A549 (cell line): ENCODE results near the gene PMM2.

ENCODE experiments used
- CEBPB ChIP-seq, 2 experiments: fragments of >200 bp in 1 of 2; sonication (Bioruptor Twin) in 1 of 2; formaldehyde crosslinking in 1 of 2; IDR thresholded peaks; 2 replicates each; pipeline ENCODE4 v1.6.1; 2012 to 2016
- CHD2 ChIP-seq: fragments of 150-350 bp; IDR thresholded peaks from 2 replicates; pipeline ENCODE4 v1.6.1; 2014; ENCODE audit warnings: low read length; ENCODE audit not compliant: partially characterized antibody
- CHD4 ChIP-seq: fragments of 200-600 bp; sonication (generic); IDR thresholded peaks from 2 replicates; pipeline ENCODE4 v1.6.1; 2016; ENCODE audit warnings: antibody characterized with exemption, mild to moderate bottlenecking, borderline replicate concordance
- CTCF ChIP-seq: fragments of >200 bp; sonication (Bioruptor Twin); formaldehyde crosslinking; IDR thresholded peaks from 3 replicates; pipeline ENCODE4 v1.5.1; 2016
- E2F6 ChIP-seq: IDR thresholded peaks from 2 replicates; pipeline ENCODE4 v1.6.1; 2012; ENCODE audit warnings: low read depth, borderline replicate concordance
- EP300 ChIP-seq, 2 experiments: fragments of >200 bp; sonication (Bioruptor Twin); formaldehyde crosslinking; IDR thresholded peaks; 2 replicates in 1 of 2; 3 replicates in 1 of 2; pipeline ENCODE4 v1.6.1; 2016 to 2017
- ESRRA ChIP-seq: fragments of 150-350 bp; IDR thresholded peaks from 2 replicates; pipeline ENCODE4 v1.6.1; 2014; ENCODE audit warnings: mild to moderate bottlenecking, low read length, borderline replicate concordance
- JUN ChIP-seq, 2 experiments: fragments of >200 bp; sonication (Bioruptor Twin); formaldehyde crosslinking; IDR thresholded peaks; 2 replicates in 1 of 2; 3 replicates in 1 of 2; pipeline ENCODE4 v1.6.1; 2016 to 2017
- JUNB ChIP-seq: fragments of >200 bp; sonication (Bioruptor Twin); formaldehyde crosslinking; IDR thresholded peaks from 2 replicates; pipeline ENCODE4 v1.6.1; 2016
- MAX ChIP-seq: IDR thresholded peaks from 2 replicates; pipeline ENCODE4 v1.6.1; 2012
- POLR2A ChIP-seq: IDR thresholded peaks from 2 replicates; pipeline ENCODE4 v1.6.1; 2012; ENCODE audit warnings: mild to moderate bottlenecking, low read length
- RAD21 ChIP-seq, 2 experiments: fragments of >200 bp in 1 of 2; sonication (Bioruptor Twin) in 1 of 2; formaldehyde crosslinking in 1 of 2; IDR thresholded peaks in 1 of 2; conservative IDR thresholded peaks in 1 of 2; 2 replicates in 1 of 2; 3 replicates in 1 of 2; pipeline ENCODE4 v1.6.1; 2012 to 2018; ENCODE audit warnings: inconsistent platforms in 1 of 2
- SMC3 ChIP-seq: fragments of >200 bp; sonication (Bioruptor Twin); formaldehyde crosslinking; IDR thresholded peaks from 3 replicates; pipeline ENCODE4 v1.6.1; 2018; ENCODE audit warnings: inconsistent platforms
- ZFP36 ChIP-seq: fragments of 450-650 bp; IDR thresholded peaks from 2 replicates; pipeline ENCODE4 v1.6.1; 2014; ENCODE audit warnings: borderline replicate concordance; ENCODE audit not compliant: partially characterized antibody

GRCh38 chr16:8756755-8757154 lies 40.9 kb upstream of the PMM2 start:
- no peak for TF ChIP-seq RAD21 (conservative IDR thresholded peaks at IDR 0.05 in 1 of 2, IDR thresholded peaks at IDR 0.05 in 1 of 2)
- TF ChIP-seq CTCF: no peak
- no peak for TF ChIP-seq MAX
- TF ChIP-seq CEBPB (IDR thresholded peaks at IDR 0.05): no peak
- no peak for TF ChIP-seq EP300 (IDR thresholded peaks at IDR 0.05)
- TF ChIP-seq CHD4: no peak
- TF ChIP-seq E2F6: no peak
- no peak for TF ChIP-seq SMC3
- no peak for TF ChIP-seq POLR2A
- TF ChIP-seq JUNB: no peak
- no peak for TF ChIP-seq ESRRA
- no peak for TF ChIP-seq CHD2
- TF ChIP-seq JUN (IDR thresholded peaks at IDR 0.05): no peak
- no peak for TF ChIP-seq ZFP36
